ENCODE data around the gene SETD2.
"Not testable (repeated sequence)": the region's sequence is repeated elsewhere in the genome, so short reads cannot be mapped to it uniquely, and the experiment has no call there.

SETD2 gene

DNA sequence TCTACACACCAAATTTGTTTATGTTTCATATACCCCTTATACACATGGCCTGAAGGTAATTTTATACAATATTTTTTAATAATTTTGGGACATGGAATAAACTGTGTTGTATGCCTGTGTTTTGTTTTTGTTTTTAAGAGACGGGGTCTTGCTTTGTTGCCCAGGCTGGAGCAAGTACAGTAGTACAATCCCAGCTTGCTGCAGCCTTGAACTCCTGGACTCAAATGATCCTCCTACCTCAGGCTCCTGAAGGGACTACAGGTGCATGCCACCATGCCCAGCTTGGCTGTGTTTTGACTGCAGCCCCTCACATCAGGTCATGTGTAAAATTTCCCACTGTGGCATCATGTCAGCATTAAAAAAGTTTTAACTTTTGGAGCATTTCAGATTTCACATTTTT lies 18.6 kb downstream of the SETD2 start:
- DNase-seq, result no peak

GRCh38 chr3:47143068-47143467 lies 20.8 kb downstream of the SETD2 start:
- DNase-seq, result no peak

GRCh38 chr3:47142536-47142935 lies 21.4 kb downstream of the SETD2 start:
- DNase-seq, result not testable (repeated sequence)

GRCh38 chr3:47140973-47141461 lies 22.9 kb downstream of the SETD2 start:
- DNase-seq, result not testable (repeated sequence)

DNA sequence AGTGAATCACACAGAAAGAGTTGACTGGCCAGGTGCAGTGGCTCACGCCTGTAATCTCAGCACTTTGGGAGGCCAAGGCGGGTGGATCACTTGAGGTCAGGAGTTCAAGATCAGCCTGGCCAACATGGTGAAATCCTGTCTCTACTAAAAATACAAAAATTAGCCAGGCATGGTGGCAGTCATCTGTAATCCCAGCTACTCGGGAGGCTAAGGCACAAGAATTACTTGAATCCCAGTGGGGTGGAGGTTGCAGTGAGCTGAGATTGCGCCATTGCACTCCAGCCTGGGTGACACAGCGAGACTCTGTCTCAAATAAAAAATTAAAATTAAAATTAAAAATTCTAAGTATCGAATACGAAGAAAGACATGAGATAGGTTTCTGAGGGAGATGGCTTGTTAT lies 23.4 kb downstream of the SETD2 start:
- DNase-seq, result not testable (repeated sequence)

GRCh38 chr3:47134311-47134710 lies 29.6 kb downstream of the SETD2 start:
- DNase-seq, result no peak

GRCh38 chr3:47133641-47134040 lies 30.3 kb downstream of the SETD2 start:
- DNase-seq, result no peak

GRCh38 chr3:47130557-47130956 lies 33.4 kb downstream of the SETD2 start:
- no peak for DNase-seq

DNA sequence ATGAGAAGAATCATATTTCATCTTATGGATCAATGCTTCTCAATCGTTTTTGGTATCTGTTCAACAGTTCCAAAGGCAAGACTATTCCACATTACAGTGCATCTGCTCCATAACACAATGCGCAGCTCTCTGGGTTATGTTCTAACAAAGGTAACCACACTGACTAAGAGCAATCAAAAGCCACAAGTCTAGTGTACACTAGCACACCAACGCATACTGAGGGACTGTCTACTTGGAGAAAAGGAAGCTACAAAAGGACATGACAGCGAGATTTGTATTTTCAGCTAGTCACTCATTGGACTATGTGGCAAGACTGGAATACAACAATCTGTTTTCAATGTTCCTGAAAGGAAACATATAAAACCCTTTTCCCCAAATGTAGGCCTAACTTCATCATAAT lies 35.8 kb downstream of the SETD2 start:
- DNase-seq, result no peak

GRCh38 chr3:47123857-47124256 lies 40.1 kb downstream of the SETD2 start:
- no peak for DNase-seq

DNA sequence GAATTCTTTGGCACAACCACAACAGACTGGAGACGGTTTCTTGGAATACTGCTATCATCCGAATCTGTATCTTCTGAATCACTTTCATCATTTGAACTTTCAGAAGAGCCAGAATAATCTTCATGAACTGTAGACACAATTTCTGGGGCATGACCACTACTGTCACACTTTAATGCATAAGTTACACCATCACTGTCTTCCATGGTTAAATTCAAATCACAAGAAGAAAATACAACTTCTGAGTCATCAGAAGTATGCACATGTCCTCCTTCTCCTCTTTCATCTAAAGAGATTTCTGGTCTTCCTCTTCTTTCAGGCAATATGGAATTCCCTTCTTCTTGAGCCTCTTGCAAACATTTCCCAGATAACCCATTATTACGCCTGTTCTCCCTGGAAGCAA lies 42.5 kb downstream of the SETD2 start:
- no peak for DNase-seq

DNA sequence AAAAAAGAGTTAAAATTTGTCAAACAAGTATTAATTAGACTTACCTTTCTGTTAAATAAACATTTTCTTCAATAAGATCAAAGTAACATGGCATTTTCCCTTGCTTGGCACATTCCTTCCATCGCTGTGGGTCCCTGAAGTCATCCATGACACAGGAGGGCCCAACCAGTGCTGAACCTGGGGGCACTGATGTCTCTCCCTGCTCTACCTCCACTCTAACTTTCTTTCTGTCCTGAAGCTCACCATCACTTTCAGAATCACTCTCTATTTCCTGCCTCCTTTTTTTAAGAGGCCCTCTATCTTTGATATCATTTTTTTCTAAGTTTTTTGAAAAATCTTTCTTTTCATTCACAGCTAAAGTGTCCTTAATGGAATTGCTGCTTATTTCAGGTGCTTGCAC lies 43.8 kb downstream of the SETD2 start:
- DNase-seq, result no peak

- DNase-seq, result not testable (repeated sequence)
Observed at GRCh38 chr3:47119387-47119786, 44.5 kb downstream of the SETD2 start.

DNA sequence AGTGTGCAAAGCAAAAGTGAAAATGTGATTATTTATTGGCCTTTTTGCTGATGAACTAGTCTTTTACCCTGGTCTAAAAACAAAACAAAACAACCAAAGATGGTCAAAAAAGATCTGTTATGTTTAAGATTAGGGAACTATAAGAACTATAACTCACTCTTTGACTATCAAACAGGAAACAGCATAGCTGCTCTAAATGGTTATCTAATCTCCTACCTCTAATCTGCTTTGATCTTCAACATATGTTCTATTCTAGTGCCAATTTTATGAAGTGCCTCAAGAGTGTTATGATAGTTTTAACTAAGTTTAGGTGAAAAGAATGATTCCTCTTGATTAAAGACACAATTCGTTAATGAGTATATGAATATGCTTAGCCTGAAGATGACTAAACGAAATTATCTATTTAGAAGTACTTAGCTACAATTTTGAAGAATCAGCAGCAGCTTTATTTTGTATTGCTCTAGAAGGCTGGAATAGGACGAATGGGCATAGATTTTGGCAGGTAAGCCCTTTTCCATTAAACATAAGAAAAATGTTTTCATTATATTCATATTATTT lies 46.0 kb downstream of the SETD2 start:
- DNase-seq, result no peak

GRCh38 chr3:47115524-47115923 lies 48.4 kb downstream of the SETD2 start:
- DNase-seq, result not testable (repeated sequence)

DNA sequence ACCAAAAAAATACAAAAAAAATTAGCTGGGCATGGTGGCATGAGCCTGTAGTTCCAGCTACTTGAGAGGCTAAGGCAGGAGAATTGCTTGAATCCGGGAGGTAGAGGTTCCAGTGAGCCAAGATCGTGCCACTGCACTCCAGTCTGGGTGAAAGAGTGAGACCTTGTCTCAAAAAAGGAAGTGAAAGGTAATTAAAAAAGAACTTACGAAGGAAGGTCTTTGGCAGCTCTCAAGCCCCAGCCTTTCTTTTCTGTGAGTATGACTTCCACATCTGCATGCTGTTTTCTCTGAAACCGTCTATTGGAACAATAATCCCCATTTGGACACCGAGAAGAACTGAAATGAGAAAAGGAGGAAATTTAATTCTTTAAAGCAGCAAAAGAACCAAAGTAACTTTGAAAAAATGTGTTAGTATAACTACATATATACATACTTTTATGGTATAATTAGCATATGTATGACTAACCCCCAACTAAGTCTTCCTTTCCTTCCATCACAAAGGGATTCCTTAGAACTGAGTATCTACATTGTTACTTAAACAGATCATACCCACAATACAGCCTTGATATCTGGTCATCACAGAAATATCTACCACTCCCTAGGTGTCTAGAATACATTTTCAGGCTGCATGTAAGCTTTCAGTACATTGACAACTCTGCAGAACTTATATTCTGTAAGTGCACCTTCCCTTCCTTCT lies 50.1 kb downstream of the SETD2 start:
- DNase-seq, result peak; percentile 93

GRCh38 chr3:47112997-47113396 lies 50.9 kb downstream of the SETD2 start:
- no peak for DNase-seq

DNA sequence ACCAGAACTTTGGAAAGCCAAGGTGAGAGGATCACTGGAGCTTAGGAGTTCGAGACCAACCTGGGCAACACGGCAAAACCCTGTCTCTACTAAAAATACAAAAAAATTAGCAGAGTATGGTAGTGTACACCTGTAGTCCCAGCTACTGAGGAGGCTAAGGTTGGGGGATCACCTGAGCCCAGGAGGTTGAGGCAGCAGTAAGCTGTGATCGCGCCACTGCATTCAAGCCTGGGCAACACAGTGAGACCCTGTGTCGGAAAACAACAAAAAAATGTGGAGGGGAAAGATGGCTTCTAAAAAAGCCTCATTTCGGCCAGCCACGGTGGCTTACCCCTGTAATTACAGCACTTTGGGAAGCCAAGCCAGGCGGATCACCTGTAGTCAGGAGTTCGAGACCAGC lies 54.5 kb downstream of the SETD2 start:
- no peak for DNase-seq

GRCh38 chr3:47108546-47108945 lies 55.4 kb downstream of the SETD2 start:
- peak; percentile 64 for DNase-seq

DNA sequence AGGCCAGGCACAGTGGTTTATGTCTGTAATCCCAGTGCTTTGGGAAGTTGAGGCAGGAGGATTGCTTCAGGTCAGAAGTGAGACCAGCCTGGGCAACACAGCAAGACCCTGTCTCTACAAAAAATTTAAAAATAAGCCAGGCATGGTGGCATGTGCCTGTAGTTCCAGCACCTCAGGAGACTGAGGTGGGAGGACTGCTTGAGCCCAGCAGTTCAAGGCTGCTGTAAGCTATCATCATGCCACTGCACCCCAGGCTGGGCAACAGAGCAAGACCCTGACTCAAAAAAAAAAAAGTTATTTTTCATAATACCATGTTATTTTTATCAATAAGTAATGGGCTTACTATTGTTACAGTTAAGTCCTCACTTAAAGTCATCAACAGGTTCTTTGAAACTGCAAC lies 59.7 kb downstream of the SETD2 start:
- no peak for DNase-seq

DNA sequence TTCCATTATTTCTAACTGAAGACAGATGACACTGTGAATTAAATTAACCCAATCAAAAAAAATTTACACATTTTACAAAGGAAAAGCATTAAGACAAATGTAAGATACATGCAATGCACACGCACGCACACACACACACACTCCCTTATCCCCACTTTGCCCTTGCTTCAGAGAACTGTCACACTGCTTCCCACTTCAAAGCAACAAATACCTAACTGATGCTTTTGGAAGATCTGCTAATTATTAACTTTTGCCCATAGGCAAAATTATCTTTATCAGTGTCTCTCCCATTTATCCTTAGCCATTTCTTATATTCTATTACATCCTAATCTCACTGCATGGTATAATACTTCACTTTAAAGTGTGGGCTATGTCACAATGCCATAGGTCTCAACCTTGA lies 60.3 kb downstream of the SETD2 start:
- no peak for DNase-seq

- DNase-seq, result no peak
Observed at GRCh38 chr3:47102081-47102600, 61.8 kb downstream of the SETD2 start.

GRCh38 chr3:47098910-47099309 lies 65.0 kb downstream of the SETD2 start:
- peak; percentile 55 for DNase-seq

DNA sequence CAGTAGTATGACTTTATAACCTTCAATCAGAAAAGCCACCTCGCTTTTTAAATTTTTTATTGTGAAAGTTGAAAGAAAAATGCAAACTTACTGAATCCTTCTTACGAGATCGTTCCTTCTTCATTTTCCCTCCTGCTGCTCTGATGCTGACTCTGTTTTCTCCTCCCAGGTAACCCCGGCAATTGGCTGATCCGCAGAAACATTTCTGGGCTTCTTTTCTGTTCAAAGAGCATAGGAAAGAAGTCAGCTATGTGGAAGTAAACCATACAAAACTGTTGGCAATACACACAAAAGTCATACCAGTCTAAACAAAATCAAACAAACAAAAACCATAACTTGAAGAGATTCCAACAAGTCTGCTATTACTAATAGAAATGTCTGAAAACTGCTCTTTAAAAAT lies 66.0 kb downstream of the SETD2 start:
- DNase-seq, result no peak

- DNase-seq, result peak; percentile 84
Observed at GRCh38 chr3:47096959-47097358, 67.0 kb downstream of the SETD2 start.

Measured in fibroblast of skin of right biceps (primary cell).